K562 (cell line): ENCODE data around the gene BIRC3.

Source experiments
- ARNT ChIP-seq, 2 experiments: fragments of 450-650 bp; IDR thresholded peaks; 2 replicates each; pipeline ENCODE4 v1.6.1; 2016; ENCODE audit warnings: mild to moderate bottlenecking in 1 of 2
- BRD4 ChIP-seq: fragments of 200-600 bp; sonication (generic); IDR thresholded peaks from 2 replicates; pipeline ENCODE4 v1.6.1; 2017; ENCODE audit warnings: inconsistent platforms
- EZH2 ChIP-seq: IDR thresholded peaks from 2 replicates; pipeline ENCODE4 v1.6.1; 2012; ENCODE audit warnings: low read depth, mild to moderate bottlenecking, inconsistent platforms, low read length, borderline replicate concordance
- JUN ChIP-seq, 2 experiments: sonication (generic) in 1 of 2; formaldehyde crosslinking in 1 of 2; IDR thresholded peaks; 2 replicates each; pipeline versions ENCODE4 v1.6.1 to v1.8.0; 2012 to 2022; ENCODE audit warnings: borderline replicate concordance in 2 of 2, mild to moderate bottlenecking in 2 of 2, improper control_type of control experiment in 1 of 2, low read depth in 1 of 2, low read length in 1 of 2, missing genetic modification reagents in 1 of 2
- NR2C2 ChIP-seq, 2 experiments: fragments of 200-800 bp in 1 of 2; sonication (Bioruptor generic) in 1 of 2; sonication (generic) in 1 of 2; formaldehyde crosslinking in 1 of 2; IDR thresholded peaks; 2 replicates each; pipeline versions ENCODE4 v1.6.1 to v1.8.0; 2016 to 2022; ENCODE audit warnings: mild to moderate bottlenecking in 1 of 2, missing compliant biosample characterization in 1 of 2, missing genetic modification characterization in 1 of 2, missing genetic modification reagents in 1 of 2
- POLR2A ChIP-seq: fragments of 450-650 bp; conservative IDR thresholded peaks from 2 replicates; pipeline ENCODE4 v1.6.1; 2016
- RBM22 ChIP-seq: fragments of 200-400 bp; formaldehyde crosslinking; IDR thresholded peaks from 2 replicates; pipeline ENCODE4 v1.6.1; 2018; ENCODE audit warnings: low read length, low read depth; ENCODE audit not compliant: poor library complexity, severe bottlenecking
- SMARCA5 ChIP-seq: fragments of 450-650 bp; IDR thresholded peaks from 2 replicates; pipeline ENCODE4 v1.6.1; 2016
- TCF7L2 ChIP-seq: fragments of 150-350 bp; IDR thresholded peaks from 2 replicates; pipeline ENCODE4 v1.6.1; 2016; ENCODE audit warnings: low read depth, mild to moderate bottlenecking, low read length, moderate library complexity
- ZFX ChIP-seq: sonication (generic); formaldehyde crosslinking; IDR thresholded peaks from 2 replicates; pipeline ENCODE4 v1.8.0; 2022; ENCODE audit warnings: mild to moderate bottlenecking, missing genetic modification reagents, moderate library complexity
- TF ChIP-seq, protein P1 (sequence below): sonication (generic); formaldehyde crosslinking; IDR thresholded peaks from 2 replicates; pipeline ENCODE4 v1.8.0; 2023; ENCODE audit warnings: mild to moderate bottlenecking, missing genetic modification reagents
- TF ChIP-seq, protein P2 (sequence below), 3 experiments: IDR thresholded peaks in 2 of 3; conservative IDR thresholded peaks in 1 of 3; 2 replicates each; pipeline ENCODE4 v1.5.1; 2011 to 2012; ENCODE audit warnings: low read length in 3 of 3, mild to moderate bottlenecking in 3 of 3, control low read depth in 2 of 3, improper control_type of control experiment in 1 of 3, inconsistent platforms in 1 of 3, low read depth in 1 of 3, mixed read lengths in 1 of 3, moderate library complexity in 1 of 3; ENCODE audit not compliant: insufficient read depth in 2 of 3
- TF ChIP-seq, protein P3 (sequence below), 2 experiments: fragments of 450-650 bp; formaldehyde crosslinking in 1 of 2; IDR thresholded peaks; 2 replicates each; pipeline versions ENCODE4 v1.4.0 to v1.6.1; 2014 to 2020; ENCODE audit warnings: mild to moderate bottlenecking in 2 of 2, borderline replicate concordance in 1 of 2, low read depth in 1 of 2
- TF ChIP-seq, protein P4 (sequence below): sonication (generic); formaldehyde crosslinking; IDR thresholded peaks from 2 replicates; pipeline ENCODE4 v1.4.0; 2020; ENCODE audit warnings: mild to moderate bottlenecking, missing genetic modification reagents

DNA sequence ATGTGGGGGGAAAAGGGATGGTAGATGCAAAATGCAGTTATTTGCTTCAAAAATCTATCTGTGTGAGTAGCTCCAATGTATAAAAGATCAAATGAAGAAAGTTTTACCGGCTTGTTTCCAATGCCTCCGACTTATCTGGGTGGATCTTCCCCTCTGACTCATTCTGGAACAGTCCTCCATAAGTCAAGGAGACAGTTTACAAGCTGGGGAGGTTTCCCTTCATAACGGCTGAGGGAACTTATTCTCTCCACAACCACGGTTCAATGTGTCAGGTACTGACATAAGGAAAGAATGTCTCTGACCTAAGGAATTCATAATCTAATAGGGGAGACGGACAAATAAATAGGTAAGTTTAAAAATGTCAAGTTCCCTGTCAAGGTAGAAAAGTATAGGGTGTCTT is 49.7 kb upstream of the BIRC3 start:
- TF ChIP-seq JUN (IDR thresholded peaks at IDR 0.05; ENCODE audit: borderline replicate concordance, low read depth, low read length) (peak; percentile 31; the same call in 1 of the 2 replicates), JUN (CRISPR knock-in tag; IDR thresholded peaks at IDR 0.05; ENCODE audit: borderline replicate concordance) (no peak), ZFX (CRISPR knock-in tag) (no peak), EZH2 (no peak), TCF7L2 (no peak), SMARCA5 (no peak), ARNT (IDR thresholded peaks at IDR 0.05) (no peak), RBM22 (no peak), NR2C2 (CRISPR knock-in tag; IDR thresholded peaks at IDR 0.05) (no peak), NR2C2 (tag; IDR thresholded peaks at IDR 0.05) (no peak), POLR2A (no peak), BRD4 (no peak)
- TF ChIP-seq, protein P1, sequence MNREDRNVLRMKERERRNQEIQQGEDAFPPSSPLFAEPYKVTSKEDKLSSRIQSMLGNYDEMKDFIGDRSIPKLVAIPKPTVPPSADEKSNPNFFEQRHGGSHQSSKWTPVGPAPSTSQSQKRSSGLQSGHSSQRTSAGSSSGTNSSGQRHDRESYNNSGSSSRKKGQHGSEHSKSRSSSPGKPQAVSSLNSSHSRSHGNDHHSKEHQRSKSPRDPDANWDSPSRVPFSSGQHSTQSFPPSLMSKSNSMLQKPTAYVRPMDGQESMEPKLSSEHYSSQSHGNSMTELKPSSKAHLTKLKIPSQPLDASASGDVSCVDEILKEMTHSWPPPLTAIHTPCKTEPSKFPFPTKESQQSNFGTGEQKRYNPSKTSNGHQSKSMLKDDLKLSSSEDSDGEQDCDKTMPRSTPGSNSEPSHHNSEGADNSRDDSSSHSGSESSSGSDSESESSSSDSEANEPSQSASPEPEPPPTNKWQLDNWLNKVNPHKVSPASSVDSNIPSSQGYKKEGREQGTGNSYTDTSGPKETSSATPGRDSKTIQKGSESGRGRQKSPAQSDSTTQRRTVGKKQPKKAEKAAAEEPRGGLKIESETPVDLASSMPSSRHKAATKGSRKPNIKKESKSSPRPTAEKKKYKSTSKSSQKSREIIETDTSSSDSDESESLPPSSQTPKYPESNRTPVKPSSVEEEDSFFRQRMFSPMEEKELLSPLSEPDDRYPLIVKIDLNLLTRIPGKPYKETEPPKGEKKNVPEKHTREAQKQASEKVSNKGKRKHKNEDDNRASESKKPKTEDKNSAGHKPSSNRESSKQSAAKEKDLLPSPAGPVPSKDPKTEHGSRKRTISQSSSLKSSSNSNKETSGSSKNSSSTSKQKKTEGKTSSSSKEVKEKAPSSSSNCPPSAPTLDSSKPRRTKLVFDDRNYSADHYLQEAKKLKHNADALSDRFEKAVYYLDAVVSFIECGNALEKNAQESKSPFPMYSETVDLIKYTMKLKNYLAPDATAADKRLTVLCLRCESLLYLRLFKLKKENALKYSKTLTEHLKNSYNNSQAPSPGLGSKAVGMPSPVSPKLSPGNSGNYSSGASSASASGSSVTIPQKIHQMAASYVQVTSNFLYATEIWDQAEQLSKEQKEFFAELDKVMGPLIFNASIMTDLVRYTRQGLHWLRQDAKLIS (CRISPR knock-in tag): no peak
- TF ChIP-seq, protein P2, sequence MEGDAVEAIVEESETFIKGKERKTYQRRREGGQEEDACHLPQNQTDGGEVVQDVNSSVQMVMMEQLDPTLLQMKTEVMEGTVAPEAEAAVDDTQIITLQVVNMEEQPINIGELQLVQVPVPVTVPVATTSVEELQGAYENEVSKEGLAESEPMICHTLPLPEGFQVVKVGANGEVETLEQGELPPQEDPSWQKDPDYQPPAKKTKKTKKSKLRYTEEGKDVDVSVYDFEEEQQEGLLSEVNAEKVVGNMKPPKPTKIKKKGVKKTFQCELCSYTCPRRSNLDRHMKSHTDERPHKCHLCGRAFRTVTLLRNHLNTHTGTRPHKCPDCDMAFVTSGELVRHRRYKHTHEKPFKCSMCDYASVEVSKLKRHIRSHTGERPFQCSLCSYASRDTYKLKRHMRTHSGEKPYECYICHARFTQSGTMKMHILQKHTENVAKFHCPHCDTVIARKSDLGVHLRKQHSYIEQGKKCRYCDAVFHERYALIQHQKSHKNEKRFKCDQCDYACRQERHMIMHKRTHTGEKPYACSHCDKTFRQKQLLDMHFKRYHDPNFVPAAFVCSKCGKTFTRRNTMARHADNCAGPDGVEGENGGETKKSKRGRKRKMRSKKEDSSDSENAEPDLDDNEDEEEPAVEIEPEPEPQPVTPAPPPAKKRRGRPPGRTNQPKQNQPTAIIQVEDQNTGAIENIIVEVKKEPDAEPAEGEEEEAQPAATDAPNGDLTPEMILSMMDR (IDR thresholded peaks at IDR 0.05 in 2 of 3, conservative IDR thresholded peaks at IDR 0.05 in 1 of 3; ENCODE audit: insufficient read depth in 2 of 3, low read depth in 1 of 3, low read length in 3 of 3): no peak
- TF ChIP-seq, protein P3, sequence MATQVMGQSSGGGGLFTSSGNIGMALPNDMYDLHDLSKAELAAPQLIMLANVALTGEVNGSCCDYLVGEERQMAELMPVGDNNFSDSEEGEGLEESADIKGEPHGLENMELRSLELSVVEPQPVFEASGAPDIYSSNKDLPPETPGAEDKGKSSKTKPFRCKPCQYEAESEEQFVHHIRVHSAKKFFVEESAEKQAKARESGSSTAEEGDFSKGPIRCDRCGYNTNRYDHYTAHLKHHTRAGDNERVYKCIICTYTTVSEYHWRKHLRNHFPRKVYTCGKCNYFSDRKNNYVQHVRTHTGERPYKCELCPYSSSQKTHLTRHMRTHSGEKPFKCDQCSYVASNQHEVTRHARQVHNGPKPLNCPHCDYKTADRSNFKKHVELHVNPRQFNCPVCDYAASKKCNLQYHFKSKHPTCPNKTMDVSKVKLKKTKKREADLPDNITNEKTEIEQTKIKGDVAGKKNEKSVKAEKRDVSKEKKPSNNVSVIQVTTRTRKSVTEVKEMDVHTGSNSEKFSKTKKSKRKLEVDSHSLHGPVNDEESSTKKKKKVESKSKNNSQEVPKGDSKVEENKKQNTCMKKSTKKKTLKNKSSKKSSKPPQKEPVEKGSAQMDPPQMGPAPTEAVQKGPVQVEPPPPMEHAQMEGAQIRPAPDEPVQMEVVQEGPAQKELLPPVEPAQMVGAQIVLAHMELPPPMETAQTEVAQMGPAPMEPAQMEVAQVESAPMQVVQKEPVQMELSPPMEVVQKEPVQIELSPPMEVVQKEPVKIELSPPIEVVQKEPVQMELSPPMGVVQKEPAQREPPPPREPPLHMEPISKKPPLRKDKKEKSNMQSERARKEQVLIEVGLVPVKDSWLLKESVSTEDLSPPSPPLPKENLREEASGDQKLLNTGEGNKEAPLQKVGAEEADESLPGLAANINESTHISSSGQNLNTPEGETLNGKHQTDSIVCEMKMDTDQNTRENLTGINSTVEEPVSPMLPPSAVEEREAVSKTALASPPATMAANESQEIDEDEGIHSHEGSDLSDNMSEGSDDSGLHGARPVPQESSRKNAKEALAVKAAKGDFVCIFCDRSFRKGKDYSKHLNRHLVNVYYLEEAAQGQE (IDR thresholded peaks at IDR 0.05; ENCODE audit: borderline replicate concordance): no peak
- TF ChIP-seq, protein P3 (CRISPR knock-in tag; IDR thresholded peaks at IDR 0.05; ENCODE audit: low read depth): no peak
- TF ChIP-seq, protein P4, sequence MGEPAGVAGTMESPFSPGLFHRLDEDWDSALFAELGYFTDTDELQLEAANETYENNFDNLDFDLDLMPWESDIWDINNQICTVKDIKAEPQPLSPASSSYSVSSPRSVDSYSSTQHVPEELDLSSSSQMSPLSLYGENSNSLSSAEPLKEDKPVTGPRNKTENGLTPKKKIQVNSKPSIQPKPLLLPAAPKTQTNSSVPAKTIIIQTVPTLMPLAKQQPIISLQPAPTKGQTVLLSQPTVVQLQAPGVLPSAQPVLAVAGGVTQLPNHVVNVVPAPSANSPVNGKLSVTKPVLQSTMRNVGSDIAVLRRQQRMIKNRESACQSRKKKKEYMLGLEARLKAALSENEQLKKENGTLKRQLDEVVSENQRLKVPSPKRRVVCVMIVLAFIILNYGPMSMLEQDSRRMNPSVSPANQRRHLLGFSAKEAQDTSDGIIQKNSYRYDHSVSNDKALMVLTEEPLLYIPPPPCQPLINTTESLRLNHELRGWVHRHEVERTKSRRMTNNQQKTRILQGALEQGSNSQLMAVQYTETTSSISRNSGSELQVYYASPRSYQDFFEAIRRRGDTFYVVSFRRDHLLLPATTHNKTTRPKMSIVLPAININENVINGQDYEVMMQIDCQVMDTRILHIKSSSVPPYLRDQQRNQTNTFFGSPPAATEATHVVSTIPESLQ (CRISPR knock-in tag): no peak
